ENCODE results near the gene BTG4.

The BTG4 gene

GRCh38 chr11:111512296-111513239 is at the start of gene BTG4:
Gene BTG4, minus strand, starts transcription at chr11:111512386. Its CDS starts 13,610 bp downstream, at chr11:111498776.
- DNase-seq = no peak

- no peak for DNase-seq
Measured at GRCh38 chr11:111561791-111562325, 49.7 kb upstream of the BTG4 start.

- DNase-seq = no peak
Measured at GRCh38 chr11:111561306-111561705, 49.1 kb upstream of the BTG4 start.

GRCh38 chr11:111560800-111561199 is 48.6 kb upstream of the BTG4 start:
- DNase-seq = no peak

- DNase-seq = no peak
Measured at GRCh38 chr11:111559800-111560464, 47.7 kb upstream of the BTG4 start.

GRCh38 chr11:111557425-111558111 is 45.4 kb upstream of the BTG4 start:
- no peak for DNase-seq

- DNase-seq = no peak
Measured at GRCh38 chr11:111555255-111555654, 43.1 kb upstream of the BTG4 start.

GRCh38 chr11:111554532-111554931 is 42.3 kb upstream of the BTG4 start:
- DNase-seq = no peak

GRCh38 chr11:111550258-111550657 is 38.1 kb upstream of the BTG4 start:
- DNase-seq = no peak

- DNase-seq = no peak
Measured at GRCh38 chr11:111549869-111550203, 37.6 kb upstream of the BTG4 start.

GRCh38 chr11:111549196-111549868 is 37.1 kb upstream of the BTG4 start:
- DNase-seq = no peak

- DNase-seq = no peak
Measured at GRCh38 chr11:111548525-111548924, 36.3 kb upstream of the BTG4 start.

GRCh38 chr11:111542606-111543275 is 30.6 kb upstream of the BTG4 start:
- no peak for DNase-seq

GRCh38 chr11:111541254-111542061 is 29.3 kb upstream of the BTG4 start:
- DNase-seq = no peak

GRCh38 chr11:111540937-111541253 is 28.7 kb upstream of the BTG4 start:
- no peak for DNase-seq

- DNase-seq = no peak
Measured at GRCh38 chr11:111540114-111540936, 28.1 kb upstream of the BTG4 start, which contains the start of gene LAYN. Gene LAYN, plus strand, starts transcription at chr11:111540720. Its CDS starts 124 bp downstream, at chr11:111540844.

- no peak for DNase-seq
Measured at GRCh38 chr11:111539426-111540113, 27.4 kb upstream of the BTG4 start.

GRCh38 chr11:111538407-111539114 is 26.4 kb upstream of the BTG4 start:
- DNase-seq = no peak

GRCh38 chr11:111537336-111537860 is 25.2 kb upstream of the BTG4 start:
- DNase-seq = no peak
